GM18951 (cell line): ENCODE data around the gene SSNA1.

ENCODE experiments used
- POLR2A ChIP-seq: IDR thresholded peaks from 4 replicates; pipeline ENCODE4 v1.6.1; 2011; ENCODE audit warnings: mild to moderate bottlenecking; ENCODE audit not compliant: insufficient read length, insufficient read depth; ENCODE audit errors: extremely low read depth
- in situ Hi-C: fragments of 300-500 bp; cut with MboI; formaldehyde crosslinking; loops from one replicate; pipeline ENCODE4 v1.12.0; 2022; ENCODE audit warnings: low sequenced_read_pairs, mixed read lengths, inconsistent platforms; ENCODE audit not compliant: unreplicated experiment

Gene SSNA1

DNA sequence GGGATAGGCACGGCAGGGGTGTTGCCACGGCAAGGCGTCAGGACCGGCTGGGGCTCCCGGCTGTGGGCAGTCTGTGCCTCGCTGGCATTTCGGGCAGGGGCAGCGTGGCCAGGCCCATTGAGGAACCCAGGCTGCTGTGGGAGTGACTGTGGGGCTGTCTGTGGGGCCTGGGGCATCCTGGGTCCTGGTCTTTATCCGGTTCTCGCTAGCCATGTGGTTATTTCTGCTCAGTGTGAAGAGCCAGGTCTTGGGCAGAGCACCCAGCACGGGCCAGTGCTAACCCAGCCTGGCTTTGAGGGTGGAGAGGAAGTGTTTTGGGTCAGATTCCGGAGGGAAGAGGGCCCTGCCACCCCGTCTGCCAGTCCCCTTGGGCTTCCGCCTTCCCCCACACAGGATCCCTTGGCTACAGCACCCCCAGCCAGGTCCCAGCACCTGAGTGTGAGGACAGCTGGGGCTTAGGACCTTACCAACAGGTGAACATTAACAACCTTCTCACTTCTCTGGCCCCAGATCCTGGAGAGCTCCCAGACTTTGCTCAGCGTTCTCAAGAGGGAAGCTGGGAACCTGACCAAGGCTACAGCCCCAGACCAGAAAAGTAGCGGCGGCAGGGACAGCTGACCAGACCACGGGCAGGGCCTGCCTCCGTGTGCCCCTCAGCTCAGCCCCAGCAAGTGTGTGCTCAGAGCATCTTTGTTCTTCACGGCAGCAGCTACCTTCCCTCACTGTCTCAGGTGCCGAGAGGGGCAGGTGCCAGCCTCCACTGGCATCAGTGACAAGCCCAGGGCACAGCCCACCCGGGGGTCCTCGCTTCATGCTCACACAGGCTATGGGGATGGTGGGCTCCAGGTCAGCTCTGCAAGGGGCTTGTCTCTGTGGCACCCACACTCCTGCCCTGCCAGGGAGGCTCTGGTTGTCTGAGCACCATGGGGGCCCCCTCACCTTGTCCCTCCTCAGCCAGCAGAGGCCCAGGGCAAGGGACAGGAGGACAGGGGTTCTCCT is 1.1 kb downstream of the SSNA1 start:
- TF ChIP-seq POLR2A, result no peak
- in situ Hi-C loops, result no loop called here

DNA sequence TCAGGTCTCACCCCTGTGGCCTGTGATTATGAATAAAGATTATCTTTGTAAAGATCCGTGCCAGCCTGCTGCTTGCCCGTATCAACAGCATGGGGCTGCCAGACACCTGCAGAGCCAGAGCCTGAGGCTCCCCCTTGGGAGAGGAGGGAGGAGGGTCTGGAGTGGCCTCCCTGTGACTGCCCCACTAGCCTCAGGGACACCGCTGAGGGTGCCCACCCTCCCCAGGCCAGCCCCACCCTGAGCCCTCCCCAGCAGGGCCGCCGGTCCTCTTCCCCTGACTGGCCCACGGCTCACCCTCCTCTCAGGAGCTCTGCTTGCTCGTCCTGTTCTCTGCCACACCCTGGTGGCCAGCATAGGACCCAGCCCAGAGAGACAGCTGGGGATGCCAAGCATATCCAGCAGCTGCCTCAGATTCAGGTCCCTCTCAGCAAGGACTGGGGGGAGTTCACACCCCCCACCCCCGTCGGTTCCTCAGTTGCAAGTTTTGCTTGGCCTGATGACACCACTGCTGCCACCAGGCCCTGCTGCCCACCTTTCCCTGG is 1.9 kb downstream of the SSNA1 start:
- in situ Hi-C loops, result no loop called here
- no peak for TF ChIP-seq POLR2A

DNA sequence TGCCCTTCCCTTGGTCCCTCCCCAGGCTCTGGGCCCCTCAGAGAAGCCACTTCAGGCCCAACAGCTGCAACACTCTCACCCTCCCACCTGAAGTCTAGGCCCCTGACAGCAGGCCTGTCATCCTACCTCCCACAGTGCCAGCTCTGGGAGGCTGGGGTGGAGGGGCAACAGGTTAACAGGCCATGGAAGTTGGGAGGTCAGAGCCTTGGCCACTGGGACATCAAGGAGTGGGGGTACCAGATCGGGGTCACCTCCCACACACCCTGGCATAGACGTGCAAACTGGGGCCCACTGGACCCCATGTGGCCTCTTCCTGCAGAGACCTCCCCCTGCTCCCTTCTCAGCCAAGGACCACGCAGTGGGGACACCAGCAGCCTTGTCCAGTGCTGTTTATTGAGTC is 2.8 kb downstream of the SSNA1 start:
- in situ Hi-C loops, result no loop called here
- TF ChIP-seq POLR2A, result no peak

DNA sequence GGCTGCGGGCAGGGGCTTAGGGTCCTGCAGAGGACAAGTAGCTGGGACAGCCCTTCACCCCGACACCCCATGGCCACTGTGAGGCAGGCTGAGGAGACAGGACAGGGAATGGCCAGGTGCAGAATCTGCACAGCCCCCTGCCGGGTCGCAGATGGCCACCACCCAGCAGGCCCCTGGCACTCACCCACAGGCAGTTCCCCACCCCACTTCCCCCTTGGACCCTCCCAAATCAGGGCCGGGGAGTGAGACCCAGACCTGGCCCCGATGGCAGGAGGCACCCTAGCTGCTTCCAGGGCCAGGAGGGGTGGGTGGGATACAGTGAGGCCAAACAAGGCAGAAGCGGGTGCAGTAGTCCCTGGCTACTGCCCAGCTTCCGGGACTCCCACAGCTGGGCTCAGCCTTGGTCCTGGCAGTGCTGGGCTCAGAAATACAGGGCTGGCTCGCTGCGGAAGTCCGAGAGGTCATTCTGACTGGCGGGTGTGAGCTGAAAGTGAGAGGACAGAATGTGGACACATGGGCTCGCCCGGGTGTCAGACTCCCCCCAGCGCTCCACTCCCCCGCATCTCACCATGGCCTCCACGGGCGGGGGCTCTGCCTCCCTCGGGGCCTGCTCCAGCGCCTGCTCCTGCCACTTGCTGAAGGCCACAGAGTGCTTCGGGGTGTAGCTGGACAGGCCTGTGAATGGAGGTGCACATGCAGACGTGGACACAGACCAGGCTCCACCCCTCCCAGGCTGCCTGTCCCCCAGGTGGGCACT is 3.4 kb downstream of the SSNA1 start:
- in situ Hi-C loops, result no loop called here
- no peak for TF ChIP-seq POLR2A

DNA sequence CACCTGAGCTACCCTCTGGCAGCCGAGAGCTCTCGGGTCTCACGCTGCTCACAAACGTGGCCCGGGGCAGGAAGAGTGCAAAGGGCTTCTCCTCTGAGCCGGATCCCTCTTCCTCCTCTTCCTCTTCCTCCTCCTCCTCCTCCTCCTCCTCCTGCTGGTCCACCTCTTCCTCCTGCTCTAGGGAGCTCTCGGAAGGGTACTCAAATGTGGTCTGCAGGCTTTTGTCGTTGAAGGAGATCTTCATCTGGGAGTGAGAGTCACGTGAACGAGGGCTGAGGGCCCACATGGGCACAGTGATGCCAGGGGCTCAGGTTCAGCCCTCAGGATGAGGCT is 3.9 kb downstream of the SSNA1 start:
- in situ Hi-C loops, result no loop called here
- no peak for TF ChIP-seq POLR2A

DNA sequence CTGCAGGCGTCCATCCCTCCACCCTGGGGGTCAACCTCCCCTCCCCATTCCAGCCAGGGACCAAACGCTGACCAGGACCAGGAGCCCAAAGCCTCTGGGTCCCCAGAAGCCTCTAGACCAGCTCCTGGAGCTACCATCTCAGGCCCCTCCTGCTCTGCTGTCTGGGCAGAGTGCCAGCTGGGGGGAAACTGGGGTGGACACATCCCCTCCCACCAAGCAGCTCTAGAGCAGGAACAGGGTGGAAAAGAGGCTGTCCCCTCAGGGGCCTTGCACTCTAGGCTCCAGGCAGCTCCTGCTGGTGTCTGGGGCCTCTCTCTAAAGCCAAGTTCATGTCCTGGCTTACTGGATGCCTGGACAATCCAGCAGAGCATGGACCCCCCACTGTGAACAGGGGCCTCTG is 4.4 kb downstream of the SSNA1 start:
- TF ChIP-seq POLR2A, result no peak

DNA sequence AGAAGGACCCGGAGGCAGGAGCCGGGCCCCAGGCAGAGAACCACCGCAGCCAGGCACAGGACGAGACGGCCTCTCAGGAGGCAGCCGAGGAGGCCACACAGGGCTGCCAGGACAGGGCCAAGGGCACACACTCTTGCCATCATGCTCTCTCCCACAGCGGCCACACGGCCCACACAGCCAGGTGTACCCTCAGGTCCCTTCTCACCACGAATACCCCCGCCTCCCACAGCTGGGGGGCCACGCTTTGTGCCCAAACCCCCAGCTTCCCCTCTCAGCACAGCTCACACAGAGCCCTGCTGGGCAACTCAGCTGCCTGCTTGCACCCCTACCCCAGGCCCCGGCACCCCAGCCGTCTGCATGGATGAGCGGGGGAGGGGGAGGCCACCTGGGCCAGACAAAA is 5.3 kb downstream of the SSNA1 start:
- in situ Hi-C loops, result no loop called here
- TF ChIP-seq POLR2A, result no peak

More for the DNA sequence above, 4.4 kb downstream of the SSNA1 start:
- in situ Hi-C loops, result no loop called here

DNA sequence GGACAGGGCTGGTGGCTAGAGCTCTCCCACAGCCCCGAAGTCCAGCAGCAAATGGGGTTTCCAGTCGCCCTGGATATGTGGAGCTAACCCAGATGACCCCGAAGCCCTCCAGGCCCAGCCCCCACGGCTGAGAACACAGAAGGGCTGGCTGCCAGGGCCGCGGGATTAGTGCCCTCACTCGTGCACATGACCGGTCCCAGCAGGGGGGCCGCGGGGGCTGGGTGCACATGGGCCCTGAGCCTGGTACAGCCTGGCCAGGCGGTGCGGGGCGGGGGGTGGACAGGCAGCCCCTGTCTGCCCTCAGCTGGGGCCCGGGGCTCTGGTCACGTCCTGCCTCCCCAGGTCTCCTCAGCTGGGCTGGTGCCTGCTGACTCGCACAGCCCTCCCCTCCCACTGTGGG is 5.9 kb downstream of the SSNA1 start:
- TF ChIP-seq POLR2A, result no peak

DNA sequence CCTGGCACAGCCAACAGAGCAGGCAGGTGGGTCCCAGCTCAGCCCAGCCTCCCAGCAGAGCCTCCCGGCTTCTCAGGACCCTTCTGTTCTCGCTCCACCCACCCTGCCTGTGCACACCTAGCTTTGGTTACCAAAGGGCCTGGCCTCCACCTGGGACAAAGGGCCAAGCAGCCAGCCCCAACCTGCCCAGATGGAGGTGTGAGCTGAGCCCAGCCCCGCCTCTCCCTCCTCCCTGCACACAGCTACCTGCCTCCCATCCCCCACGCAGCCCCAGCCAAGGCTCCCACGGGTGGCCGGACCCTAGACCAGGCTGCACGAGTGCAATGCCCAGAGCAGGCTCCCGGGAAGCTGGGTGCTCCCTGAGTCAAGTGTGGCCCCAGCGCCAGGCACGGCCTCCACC is 6.4 kb downstream of the SSNA1 start:
- no peak for TF ChIP-seq POLR2A
- in situ Hi-C loops, result no loop called here

More for the DNA sequence above, 5.9 kb downstream of the SSNA1 start:
- in situ Hi-C loops, result no loop called here

DNA sequence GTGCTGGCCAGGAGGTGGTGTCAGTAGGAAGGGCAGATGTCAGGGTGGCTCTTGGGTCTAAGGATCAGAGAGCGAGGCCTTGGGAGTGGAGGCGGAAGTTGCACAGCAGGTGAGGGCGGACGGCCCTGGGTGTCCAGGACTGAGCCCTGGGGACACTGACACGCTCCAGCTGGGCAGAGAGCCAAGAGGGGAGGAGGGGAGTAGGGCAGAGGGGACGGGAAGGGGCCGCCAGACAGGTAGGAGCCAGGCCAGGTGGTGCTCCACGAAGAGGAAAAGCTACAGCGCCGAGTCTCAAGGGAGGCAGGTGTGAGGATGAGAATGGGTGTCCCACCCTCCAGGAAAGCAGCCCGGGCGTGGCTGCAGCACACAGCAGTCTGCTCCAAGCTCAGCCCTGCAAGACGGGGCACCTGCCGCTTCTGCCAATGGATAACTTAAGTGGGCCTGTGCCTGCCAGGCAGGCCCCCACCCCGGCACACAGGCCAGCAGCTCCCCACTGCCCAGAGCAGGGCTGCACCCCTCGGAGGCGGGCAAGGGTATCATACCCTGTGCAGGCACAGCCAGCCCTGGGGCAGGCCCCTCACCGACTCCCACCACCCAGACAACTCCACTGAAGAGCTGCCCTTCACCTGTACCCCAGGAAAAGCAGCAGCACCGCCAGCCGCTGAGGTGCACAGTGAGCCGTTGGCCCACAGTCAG is 7.2 kb downstream of the SSNA1 start:
- TF ChIP-seq POLR2A, result no peak

DNA sequence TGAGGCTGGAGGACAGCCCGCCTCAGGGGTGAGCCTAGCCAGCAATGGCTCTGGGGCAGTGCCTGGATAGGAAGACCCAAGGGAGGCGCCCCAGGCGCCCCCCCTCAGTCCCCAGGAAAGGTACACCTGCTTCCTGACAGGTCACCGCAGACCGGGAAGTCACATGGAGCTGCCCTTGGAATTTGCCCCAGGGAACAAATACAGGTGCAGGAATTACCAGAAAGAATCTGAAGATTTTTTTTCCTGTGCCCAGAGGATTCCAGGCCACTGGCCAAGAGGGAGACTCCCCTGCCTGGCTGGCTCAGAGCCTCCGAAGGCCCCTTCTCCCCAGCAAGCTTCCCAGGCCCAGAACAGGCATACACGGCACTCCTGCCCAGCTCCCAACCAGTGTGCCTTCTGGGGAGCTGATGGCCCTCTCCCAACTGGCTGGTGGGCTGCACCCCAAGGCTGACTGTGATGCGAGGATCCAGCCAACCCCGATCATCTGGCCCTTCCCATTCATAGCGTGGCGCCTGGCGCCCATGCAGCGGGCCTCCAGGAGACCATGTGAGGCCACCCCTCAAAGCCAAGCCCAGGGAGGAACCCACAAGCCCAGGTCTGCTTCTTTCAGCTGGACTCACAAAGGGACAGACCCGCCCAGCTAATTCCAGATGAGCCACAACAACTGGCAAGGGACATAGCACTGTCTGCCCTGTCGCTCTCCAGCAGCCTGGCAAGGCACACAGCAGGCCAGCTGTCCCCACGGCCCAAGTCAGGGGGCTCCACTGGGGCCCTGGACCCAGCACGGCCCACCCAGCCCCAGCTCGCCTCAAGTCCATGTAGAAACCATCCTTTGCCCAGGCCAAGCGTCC is 9.8 kb downstream of the SSNA1 start:
- no peak for TF ChIP-seq POLR2A
- in situ Hi-C loops, result no loop called here

More for the DNA sequence above, 7.2 kb downstream of the SSNA1 start:
- in situ Hi-C loops, result no loop called here

DNA sequence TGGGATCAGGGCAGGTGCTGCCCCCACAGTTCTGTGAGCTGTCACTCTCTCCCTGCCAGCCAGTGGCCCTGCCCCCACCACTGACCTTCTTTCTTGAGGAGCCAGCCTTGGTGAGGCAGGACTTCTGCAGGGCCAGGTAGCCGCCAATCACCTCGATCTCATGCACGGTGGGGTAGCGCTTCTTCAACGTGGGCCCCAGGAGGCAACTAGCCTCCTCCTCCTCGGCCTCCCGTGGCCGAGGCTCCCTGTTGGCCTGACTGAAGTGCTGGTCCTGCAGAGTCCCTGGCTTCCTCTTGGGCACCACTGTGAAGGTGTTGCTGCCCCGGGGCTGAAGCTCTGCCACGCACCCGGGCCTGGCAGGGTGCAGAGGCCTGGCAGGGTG is 10.4 kb downstream of the SSNA1 start:
- no peak for TF ChIP-seq POLR2A
- in situ Hi-C loops, result no loop called here

DNA sequence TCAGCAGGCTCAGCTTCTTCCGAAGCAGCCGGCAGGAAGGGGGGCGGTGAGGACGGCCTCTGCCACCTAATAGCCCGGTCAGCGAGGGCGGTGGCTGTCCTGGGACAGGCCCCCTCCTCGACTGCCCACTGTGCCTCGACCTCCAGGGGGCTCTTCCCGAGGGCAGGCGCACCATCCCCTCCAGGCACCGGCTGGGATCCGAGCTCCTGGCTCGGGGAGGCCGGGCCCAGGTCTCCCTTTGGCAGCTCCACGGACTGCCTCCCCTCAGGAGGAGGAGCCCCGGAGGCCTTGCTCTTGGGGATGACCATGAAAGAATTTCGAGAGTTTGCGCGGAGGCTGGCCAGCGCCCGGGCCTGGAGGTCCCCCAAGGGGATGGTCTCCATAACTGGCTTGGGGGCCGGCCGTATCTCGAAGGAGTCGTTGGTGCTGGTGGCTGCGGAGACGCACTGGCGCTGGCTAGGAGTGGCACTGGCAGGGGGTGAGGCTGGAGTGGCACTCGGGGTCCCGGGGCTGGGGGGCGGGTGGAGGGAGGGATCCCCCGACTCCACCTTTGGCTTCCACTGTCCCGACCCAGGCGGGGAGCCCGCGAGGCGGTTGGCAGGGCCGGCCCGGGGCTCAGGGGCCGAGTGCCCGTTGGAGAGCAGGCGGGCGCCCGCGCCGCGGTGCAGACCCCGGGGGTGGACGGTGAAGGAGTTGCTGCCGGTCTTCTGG is 11.1 kb downstream of the SSNA1 start:
- TF ChIP-seq POLR2A, result no peak
- in situ Hi-C loops, result no loop called here
